ENCODE measurements around the gene SKAP1. TPM values are rescaled to one million over a fixed set of nuclear protein-coding genes. Genes with fewer than 3 reads are reported as not detected.

SKAP1 gene
- polyA plus RNA-seq, 3 donors, result 0.13 to 1.0 (median 0.52) TPM

GRCh38 chr17:48152289-48152688, 277.7 kb downstream of the SKAP1 start:
- Histone ChIP-seq H3K36me3 (replicated peaks in 1 of 2; ENCODE audit: control insufficient read depth in 1 of 2, insufficient read depth in 2 of 2, low read length in 2 of 2) (no peaks in the 10 kb centered on the region), H3K4me2 (replicated peaks; ENCODE audit: extremely low read depth, low read length, poor library complexity, severe bottlenecking) (no peak overlapping the region), H3K27me3 (ENCODE audit: control insufficient read depth in 2 of 2, insufficient read depth in 2 of 2, low read length in 2 of 2) (peaks cover 25 to 45% of the 10 kb centered on the region in 2 donors), H3K9ac (ENCODE audit: insufficient read depth, low read length, poor library complexity, severe bottlenecking) (no peak overlapping the region), H3K27ac (ENCODE audit: low read depth in 1 of 2, low read length in 2 of 2) (no peak overlapping the region), H3K4me3 (replicated peaks in 1 of 3; ENCODE audit: low read depth in 2 of 3, low read length in 3 of 3) (no peak overlapping the region), H4K20me1 (ENCODE audit: insufficient read depth, low read length) (no peaks in the 10 kb centered on the region), H2AFZ (ENCODE audit: insufficient read depth, low read depth, low read length, poor library complexity, severe bottlenecking) (no peak overlapping the region), H3K9me3 (replicated peaks in 1 of 2; ENCODE audit: control insufficient read depth in 1 of 2, insufficient read depth in 1 of 2, low read length in 2 of 2) (no peaks in the 10 kb centered on the region), H3K79me2 (ENCODE audit: insufficient read depth, low read length) (no peaks in the 10 kb centered on the region), H3K4me1 (ENCODE audit: control insufficient read depth in 1 of 2, insufficient read depth in 2 of 2, low read length in 2 of 2) (no peaks in the 10 kb centered on the region)
- Mint-ChIP-seq H3K36me3 (no peaks in the 10 kb centered on the region), H3K27me3 (ENCODE audit: low read depth in 3 of 3) (peaks cover 37 to 57% (median 44%) of the 10 kb centered on the region in 3 donors), H3K4me1 (peaks cover 15% of the 10 kb centered on the region), H3K9me3 (no peaks in the 10 kb centered on the region), H3K4me3 (no peak overlapping the region), H3K27ac (no peak overlapping the region)
- intact Hi-C loops (cut with micrococcal nuclease), result no loop called here
- WGBS (ENCODE audit: insufficient coverage), result no CpG with 5 or more reads among the region's 4 CpGs
- TF ChIP-seq, protein P1, sequence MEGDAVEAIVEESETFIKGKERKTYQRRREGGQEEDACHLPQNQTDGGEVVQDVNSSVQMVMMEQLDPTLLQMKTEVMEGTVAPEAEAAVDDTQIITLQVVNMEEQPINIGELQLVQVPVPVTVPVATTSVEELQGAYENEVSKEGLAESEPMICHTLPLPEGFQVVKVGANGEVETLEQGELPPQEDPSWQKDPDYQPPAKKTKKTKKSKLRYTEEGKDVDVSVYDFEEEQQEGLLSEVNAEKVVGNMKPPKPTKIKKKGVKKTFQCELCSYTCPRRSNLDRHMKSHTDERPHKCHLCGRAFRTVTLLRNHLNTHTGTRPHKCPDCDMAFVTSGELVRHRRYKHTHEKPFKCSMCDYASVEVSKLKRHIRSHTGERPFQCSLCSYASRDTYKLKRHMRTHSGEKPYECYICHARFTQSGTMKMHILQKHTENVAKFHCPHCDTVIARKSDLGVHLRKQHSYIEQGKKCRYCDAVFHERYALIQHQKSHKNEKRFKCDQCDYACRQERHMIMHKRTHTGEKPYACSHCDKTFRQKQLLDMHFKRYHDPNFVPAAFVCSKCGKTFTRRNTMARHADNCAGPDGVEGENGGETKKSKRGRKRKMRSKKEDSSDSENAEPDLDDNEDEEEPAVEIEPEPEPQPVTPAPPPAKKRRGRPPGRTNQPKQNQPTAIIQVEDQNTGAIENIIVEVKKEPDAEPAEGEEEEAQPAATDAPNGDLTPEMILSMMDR (IDR thresholded peaks at IDR 0.05), result no peak
- DNase-seq, result no peak

GRCh38 chr17:48151220-48151619, 278.8 kb downstream of the SKAP1 start:
- Mint-ChIP-seq H3K27ac (no peak overlapping the region), H3K27me3 (ENCODE audit: low read depth in 3 of 3) (peaks cover 38 to 54% (median 42%) of the 10 kb centered on the region in 3 donors), H3K4me1 (peaks cover 10% of the 10 kb centered on the region), H3K4me3 (peak overlapping the region in 1 of 2 donors; percentile 7), H3K9me3 (no peaks in the 10 kb centered on the region), H3K36me3 (no peaks in the 10 kb centered on the region)
- TF ChIP-seq, protein P1 (IDR thresholded peaks at IDR 0.05), result no peak
- Histone ChIP-seq H3K27ac (ENCODE audit: low read depth in 1 of 2, low read length in 2 of 2) (no peak overlapping the region), H3K4me3 (replicated peaks in 1 of 3; ENCODE audit: low read depth in 2 of 3, low read length in 3 of 3) (no peak overlapping the region), H3K4me2 (replicated peaks; ENCODE audit: extremely low read depth, low read length, poor library complexity, severe bottlenecking) (no peak overlapping the region), H3K27me3 (ENCODE audit: control insufficient read depth in 2 of 2, insufficient read depth in 2 of 2, low read length in 2 of 2) (peaks cover 23 to 40% of the 10 kb centered on the region in 2 donors), H4K20me1 (ENCODE audit: insufficient read depth, low read length) (no peaks in the 10 kb centered on the region), H3K4me1 (ENCODE audit: control insufficient read depth in 1 of 2, insufficient read depth in 2 of 2, low read length in 2 of 2) (no peaks in the 10 kb centered on the region), H3K36me3 (replicated peaks in 1 of 2; ENCODE audit: control insufficient read depth in 1 of 2, insufficient read depth in 2 of 2, low read length in 2 of 2) (no peaks in the 10 kb centered on the region), H3K79me2 (ENCODE audit: insufficient read depth, low read length) (no peaks in the 10 kb centered on the region), H3K9me3 (replicated peaks in 1 of 2; ENCODE audit: control insufficient read depth in 1 of 2, insufficient read depth in 1 of 2, low read length in 2 of 2) (no peaks in the 10 kb centered on the region), H3K9ac (ENCODE audit: insufficient read depth, low read length, poor library complexity, severe bottlenecking) (no peak overlapping the region), H2AFZ (ENCODE audit: insufficient read depth, low read depth, low read length, poor library complexity, severe bottlenecking) (no peak overlapping the region)
- DNase-seq, result no peak
- no CpG with 5 or more reads among the region's 3 CpGs for WGBS (ENCODE audit: insufficient coverage)
- intact Hi-C loops (cut with micrococcal nuclease), result no loop called here
